Chondrocyte (in vitro differentiated cells): ENCODE data around the gene TRABD2B. TPM values are rescaled to one million over a fixed set of nuclear protein-coding genes. Genes with fewer than 3 reads are reported as not detected.

Experiments
- DNase-seq: peaks from one replicate; pipeline ENCODE4 v3.0.0; 2021; ENCODE audit warnings: mixed read lengths, low spot score
- H3K27ac Mint-ChIP-seq: one replicate; pipeline ENCODE4 v1.8.0; 2021; ENCODE audit warnings: mild to moderate bottlenecking, moderate library complexity, mixed read lengths; ENCODE audit not compliant: unreplicated experiment
- H3K27me3 Mint-ChIP-seq: 2 replicates; pipeline ENCODE4 v1.8.0; 2021; ENCODE audit warnings: low read depth, mixed read lengths
- H3K36me3 Mint-ChIP-seq: 2 replicates; pipeline ENCODE4 v1.8.0; 2021; ENCODE audit warnings: low read depth, mixed read lengths
- H3K4me1 Mint-ChIP-seq: 2 replicates; pipeline ENCODE4 v1.8.0; 2021; ENCODE audit warnings: low read depth, mild to moderate bottlenecking, mixed read lengths
- H3K4me3 Mint-ChIP-seq: one replicate; pipeline ENCODE4 v1.8.0; 2021; ENCODE audit warnings: mild to moderate bottlenecking, moderate library complexity, mixed read lengths; ENCODE audit not compliant: unreplicated experiment
- H3K9me3 Mint-ChIP-seq: 2 replicates; pipeline ENCODE4 v1.8.0; 2021; ENCODE audit warnings: low read depth, mixed read lengths
- CTCF ChIP-seq: fragments of 200-600 bp; sonication (generic); IDR thresholded peaks from 2 replicates; pipeline ENCODE4 v1.5.0; 2021; ENCODE audit warnings: antibody characterized with exemption, mild to moderate bottlenecking, moderate library complexity
- total RNA-seq: library from RNA; stranded (reverse); gene quantifications from 3 replicates; pipeline ENCODE4 v1.2.1, GENCODE V29; 2021

The TRABD2B gene
- total RNA-seq, 1 donor from 2014 or later = 0.90 TPM

GRCh38 chr1:47968556-47968888, 28.7 kb downstream of the TRABD2B start:
- Mint-ChIP-seq H3K9me3 (no peaks in the 10 kb centered on the region), H3K4me1 (peaks cover 11% of the 10 kb centered on the region), H3K27ac (no peak overlapping the region), H3K27me3 (peaks cover 20% of the 10 kb centered on the region), H3K36me3 (no peaks in the 10 kb centered on the region), H3K4me3 (no peak overlapping the region)
- no peak for TF ChIP-seq CTCF
- no peak for DNase-seq

- Mint-ChIP-seq H3K4me1 (peaks cover 15% of the 10 kb centered on the region), H3K9me3 (no peaks in the 10 kb centered on the region), H3K4me3 (no peak overlapping the region), H3K27ac (no peak overlapping the region), H3K36me3 (no peaks in the 10 kb centered on the region), H3K27me3 (peaks cover 18% of the 10 kb centered on the region)
- no peak for DNase-seq
- no peak for TF ChIP-seq CTCF
Observed at GRCh38 chr1:47967864-47968555, 29.2 kb downstream of the TRABD2B start.

GRCh38 chr1:47965816-47966215, 31.4 kb downstream of the TRABD2B start:
- Mint-ChIP-seq H3K4me1 (peaks cover 15% of the 10 kb centered on the region), H3K27me3 (peaks cover 14% of the 10 kb centered on the region), H3K36me3 (no peaks in the 10 kb centered on the region), H3K27ac (no peak overlapping the region), H3K4me3 (no peak overlapping the region), H3K9me3 (peaks cover 4% of the 10 kb centered on the region)
- TF ChIP-seq CTCF = no peak
- no peak for DNase-seq

GRCh38 chr1:47964636-47965035, 32.5 kb downstream of the TRABD2B start:
- Mint-ChIP-seq H3K27me3 (peaks cover 7% of the 10 kb centered on the region), H3K4me1 (peaks cover 12% of the 10 kb centered on the region), H3K9me3 (peaks cover 4% of the 10 kb centered on the region), H3K4me3 (no peak overlapping the region), H3K36me3 (no peaks in the 10 kb centered on the region), H3K27ac (no peak overlapping the region)
- no peak for DNase-seq
- no peak for TF ChIP-seq CTCF

- H3K36me3 Mint-ChIP-seq = no peaks in the 10 kb centered on the region
- H3K27me3 Mint-ChIP-seq = peaks cover 11% of the 10 kb centered on the region
- H3K9me3 Mint-ChIP-seq = peaks cover 4% of the 10 kb centered on the region
- peaks cover 12% of the 10 kb centered on the region for H3K4me1 Mint-ChIP-seq
- H3K4me3 Mint-ChIP-seq = no peak overlapping the region
- peak overlapping the region; percentile 23 for H3K27ac Mint-ChIP-seq
- no peak for TF ChIP-seq CTCF
- DNase-seq = no peak
Observed at GRCh38 chr1:47963568-47964358, 33.4 kb downstream of the TRABD2B start.
